Cerebellar cortex (tissue), 1 donor: ENCODE measurements around the gene TAF15.
A peak's percentile ranks its signal among the peaks of the same experiment; 100 is the strongest.

Experiments
- DNase-seq: peaks from one replicate; pipeline ENCODE4 v3.0.0-alpha.2; 2015; ENCODE audit warnings: low spot score

Gene TAF15

DNA sequence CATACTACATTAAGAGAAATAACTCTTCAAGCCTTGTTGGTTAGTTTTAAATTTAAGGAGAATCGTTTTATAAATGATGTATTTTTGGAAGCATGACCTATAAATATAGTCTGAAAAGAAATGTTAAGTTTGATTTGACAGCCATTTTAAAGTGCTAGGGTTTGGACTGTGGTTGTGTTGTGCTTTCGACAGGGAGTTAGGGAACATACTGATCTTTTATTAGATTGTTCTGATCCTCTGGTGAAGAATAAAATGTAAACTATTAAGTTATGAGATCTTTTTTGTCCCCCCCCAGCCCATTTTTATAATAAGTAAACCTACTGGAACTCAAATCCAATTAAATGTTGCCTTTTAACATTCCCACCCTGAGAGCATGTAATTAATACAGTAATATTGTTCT lies 12.0 kb downstream of the TAF15 start:
- DNase-seq: no peak

DNA sequence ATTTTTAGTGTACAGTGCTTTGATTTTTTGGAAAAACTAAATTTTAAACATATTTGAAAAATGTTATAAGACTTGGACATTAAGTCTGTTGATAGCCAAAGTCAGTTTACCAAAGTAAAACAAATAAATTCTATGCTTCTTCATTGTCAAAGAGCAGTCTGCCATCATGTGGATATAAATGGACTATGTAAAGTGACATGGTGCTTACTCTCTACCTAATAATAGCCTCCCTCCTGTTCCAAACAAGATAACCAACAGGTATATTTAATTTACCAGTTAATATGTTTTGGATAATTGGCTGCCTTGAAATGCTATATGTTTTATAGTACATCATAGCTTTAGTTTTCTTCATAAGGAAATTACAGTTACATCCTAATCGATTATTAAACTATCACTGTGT lies 15.9 kb downstream of the TAF15 start:
- no peak for DNase-seq

GRCh38 chr17:35841101-35841500 lies 31.8 kb downstream of the TAF15 start:
- no peak for DNase-seq

- no peak for DNase-seq
These were observed 32.2 kb downstream of the TAF15 start for GRCh38 chr17:35841505-35841904.

DNA sequence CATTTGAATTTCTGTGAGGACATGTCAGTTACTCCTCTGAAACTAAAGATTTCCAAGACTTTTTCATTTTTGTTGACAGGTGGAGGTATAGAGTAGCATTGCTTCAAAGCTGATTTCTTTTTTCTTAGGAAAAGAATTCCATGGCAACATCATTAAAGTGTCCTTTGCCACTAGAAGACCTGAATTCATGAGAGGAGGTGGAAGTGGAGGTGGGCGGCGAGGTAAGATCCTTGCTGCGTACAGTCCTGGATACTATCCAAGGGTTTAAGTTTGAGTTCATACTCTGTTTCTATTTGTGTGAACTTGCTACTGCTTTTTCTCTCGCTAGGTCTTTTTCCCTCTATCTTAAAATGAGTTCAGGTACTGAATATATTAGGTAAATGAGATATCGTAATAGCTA lies 33.0 kb downstream of the TAF15 start:
- DNase-seq: no peak

GRCh38 chr17:35843698-35844097 lies 34.4 kb downstream of the TAF15 start:
- DNase-seq: no peak

DNA sequence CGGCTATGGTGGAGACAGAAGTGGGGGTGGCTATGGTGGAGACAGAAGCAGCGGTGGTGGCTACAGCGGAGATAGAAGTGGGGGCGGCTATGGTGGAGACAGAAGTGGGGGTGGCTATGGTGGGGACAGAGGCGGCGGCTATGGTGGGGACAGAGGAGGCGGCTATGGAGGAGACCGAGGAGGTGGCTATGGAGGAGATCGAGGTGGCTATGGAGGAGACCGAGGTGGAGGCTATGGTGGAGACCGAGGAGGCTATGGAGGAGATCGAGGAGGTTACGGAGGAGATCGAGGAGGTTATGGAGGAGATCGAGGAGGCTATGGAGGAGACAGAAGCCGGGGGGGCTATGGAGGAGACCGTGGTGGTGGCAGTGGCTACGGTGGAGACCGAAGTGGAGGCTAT lies 35.3 kb downstream of the TAF15 start:
- DNase-seq: no peak

DNA sequence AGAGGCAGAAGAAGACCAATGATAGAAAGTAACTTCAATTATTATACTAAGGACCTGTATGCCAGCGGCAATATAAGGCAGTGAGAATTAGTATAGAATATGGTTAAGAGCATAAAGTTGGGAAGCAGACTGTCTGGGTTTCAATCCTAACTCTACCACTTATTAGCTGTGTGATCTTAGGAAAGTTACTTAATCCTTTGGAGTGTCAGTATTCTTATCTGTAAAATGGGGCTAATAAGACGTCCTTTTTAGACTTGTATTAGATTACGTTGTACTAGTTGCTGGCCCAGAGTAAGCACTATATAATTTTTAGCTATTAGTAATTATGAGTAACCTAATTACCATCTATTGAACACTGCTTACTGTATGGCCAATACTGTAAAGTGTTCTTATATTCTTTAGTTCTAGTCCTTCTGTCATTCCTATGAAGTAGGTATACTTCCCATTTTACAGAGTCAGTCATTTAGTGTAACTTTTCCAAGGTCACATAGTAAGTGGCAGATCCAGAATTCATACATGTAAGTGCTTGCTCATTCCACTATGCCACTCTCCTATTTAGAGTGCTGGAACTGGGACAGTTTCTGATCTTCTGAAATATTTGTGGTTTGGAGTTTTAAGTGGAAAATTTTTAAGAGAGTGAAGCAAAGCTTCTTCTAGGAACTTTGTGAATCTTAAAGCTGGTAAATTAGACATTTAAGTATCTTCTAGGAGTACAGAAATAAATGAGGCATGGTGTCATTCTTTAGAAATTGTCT lies 36.9 kb downstream of the TAF15 start:
- DNase-seq: no peak

DNA sequence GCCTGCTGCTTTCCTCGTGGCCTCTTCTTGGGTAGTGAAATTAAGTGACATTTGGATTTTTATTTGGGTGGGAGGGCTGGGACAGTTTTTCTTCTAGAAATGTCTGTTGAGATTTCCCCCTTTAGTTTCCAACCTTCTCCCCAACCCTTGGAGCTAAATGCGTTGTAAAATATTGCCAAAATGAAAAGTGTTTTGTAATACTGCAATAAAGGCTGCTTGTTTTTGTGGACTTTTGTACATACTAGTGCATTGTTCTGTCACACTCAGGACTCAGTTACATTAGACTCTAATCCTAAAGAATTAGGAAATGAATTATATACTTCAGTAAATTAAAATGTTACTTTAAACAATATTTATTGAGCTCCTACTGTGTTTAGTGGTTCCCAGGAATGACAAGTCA lies 37.7 kb downstream of the TAF15 start:
- DNase-seq: no peak

- DNase-seq: no peak
These were observed 38.5 kb downstream of the TAF15 start for GRCh38 chr17:35847633-35848373.

DNA sequence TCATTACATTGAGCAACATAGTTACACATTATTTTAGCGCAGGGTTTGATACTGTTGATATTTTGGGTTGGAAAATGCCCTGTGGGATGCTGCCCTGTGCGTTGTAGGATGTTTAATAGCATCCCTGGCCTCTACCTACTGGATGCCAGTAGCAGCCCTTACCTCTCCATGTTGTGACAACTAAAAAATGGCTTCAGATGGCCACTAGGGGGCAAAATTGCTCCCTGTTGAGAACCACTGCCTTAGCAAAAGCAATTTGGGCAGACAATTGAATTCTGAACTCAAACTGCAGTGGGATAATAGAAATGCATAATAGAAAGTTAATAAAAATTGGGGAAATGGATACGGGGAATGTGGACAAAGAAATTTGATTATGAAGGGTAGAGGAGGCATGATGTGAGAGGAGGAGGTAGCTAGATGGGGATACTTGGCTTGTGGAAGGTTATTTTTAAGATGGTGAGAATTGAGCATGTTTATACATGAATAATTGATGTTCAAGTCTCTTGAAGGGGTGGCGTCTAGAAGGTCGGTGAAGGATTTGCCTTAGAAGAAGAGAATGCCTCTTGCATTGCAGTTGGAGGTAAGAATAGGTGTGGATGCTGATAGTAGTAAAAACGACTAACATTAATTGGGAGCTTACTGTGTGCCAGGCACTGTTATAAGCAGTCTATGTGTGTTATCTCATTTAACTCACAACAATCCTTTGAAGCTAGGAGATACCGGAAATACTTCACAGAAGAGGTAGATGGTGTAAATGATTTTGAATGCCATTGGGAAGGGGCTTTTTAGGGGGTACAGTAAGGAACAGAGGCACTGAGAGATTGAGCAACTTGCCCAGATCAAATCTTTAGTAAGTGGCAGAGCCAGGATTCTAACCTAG lies 40.4 kb downstream of the TAF15 start:
- DNase-seq: peak; percentile 81

DNA sequence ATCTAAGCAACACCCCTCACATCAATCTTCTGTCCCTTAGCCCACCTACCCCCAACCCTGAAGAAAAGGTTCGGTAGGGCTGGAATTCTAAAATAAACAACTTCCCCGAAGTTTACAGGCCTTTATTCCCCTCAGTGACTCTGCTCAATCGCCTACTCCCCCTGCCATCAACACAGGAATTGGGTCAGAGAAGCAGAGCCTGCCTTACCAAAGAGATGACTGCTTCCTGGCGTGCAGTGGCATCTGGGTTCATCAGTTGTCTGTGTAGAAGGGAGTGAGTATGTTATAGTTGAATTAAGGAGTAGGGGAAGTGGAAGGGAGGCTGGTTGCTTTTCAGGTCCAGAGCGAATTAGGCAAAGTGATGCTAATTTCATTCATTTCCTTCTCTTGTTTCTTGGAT lies 46.7 kb downstream of the TAF15 start:
- DNase-seq: no peak

DNA sequence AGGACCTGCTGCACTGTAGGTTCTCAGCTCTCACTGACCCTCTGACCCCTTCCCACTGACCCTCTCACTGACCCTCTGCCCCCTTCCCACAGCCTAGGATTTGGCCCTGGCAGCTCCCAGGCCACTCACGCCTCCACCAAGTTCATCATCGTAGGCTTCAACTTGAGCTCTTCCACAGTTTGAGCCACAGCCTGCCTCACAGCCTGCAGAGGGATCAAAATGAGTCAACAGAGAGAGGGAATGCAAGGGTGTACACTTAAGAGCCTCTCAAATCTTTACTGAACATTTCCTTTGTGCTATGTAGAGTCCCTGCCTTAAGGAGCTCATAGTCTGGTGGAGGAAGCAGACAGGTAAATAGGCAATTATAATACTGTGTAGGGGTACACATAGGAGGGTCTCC lies 47.3 kb downstream of the TAF15 start:
- no peak for DNase-seq

- no peak for DNase-seq
These were observed 55.6 kb downstream of the TAF15 start for GRCh38 chr17:35864853-35865252.

DNA sequence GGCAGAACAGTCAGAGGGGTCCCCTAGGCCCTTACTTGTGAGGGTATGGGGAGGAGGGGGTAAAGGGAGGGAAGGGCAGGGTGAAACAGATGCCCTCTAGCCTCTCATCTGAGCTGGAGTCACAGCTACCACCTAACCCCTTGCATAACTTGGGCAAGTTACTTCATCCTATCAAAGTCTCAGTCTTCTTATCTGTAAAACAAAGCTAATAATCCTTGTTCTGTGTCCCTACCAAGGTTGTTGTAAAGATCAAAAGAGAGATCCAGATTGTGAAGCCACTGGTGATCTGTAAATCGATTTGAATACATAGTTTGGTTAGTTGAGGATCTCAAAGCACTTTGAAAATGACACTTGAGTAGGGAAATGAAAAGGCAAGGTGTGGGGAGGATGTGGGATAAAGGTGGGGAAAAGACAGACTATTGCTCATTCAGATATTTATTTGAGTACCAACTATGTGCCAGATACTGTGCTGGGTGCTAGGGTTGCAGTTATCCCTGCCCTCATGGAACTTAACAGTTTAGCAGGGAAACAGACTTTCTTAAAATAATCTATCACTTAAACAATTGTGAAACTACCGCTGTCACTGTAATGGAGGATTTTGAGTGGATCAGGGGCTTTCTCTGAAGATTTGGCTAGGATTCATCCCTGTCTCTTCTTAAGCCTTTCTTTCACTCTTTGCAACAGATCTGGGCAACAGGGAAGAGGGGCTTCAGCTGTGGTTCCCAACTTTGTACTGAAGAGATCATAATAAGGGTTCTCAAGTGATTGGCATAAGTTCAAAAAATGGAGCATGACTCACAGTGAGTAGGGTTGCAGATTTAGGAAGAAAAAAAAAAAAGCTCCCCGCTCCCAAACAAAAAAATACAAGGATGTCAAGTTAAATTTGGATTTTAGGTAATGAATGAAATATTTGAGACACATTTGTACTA lies 56.4 kb downstream of the TAF15 start:
- no peak for DNase-seq

DNA sequence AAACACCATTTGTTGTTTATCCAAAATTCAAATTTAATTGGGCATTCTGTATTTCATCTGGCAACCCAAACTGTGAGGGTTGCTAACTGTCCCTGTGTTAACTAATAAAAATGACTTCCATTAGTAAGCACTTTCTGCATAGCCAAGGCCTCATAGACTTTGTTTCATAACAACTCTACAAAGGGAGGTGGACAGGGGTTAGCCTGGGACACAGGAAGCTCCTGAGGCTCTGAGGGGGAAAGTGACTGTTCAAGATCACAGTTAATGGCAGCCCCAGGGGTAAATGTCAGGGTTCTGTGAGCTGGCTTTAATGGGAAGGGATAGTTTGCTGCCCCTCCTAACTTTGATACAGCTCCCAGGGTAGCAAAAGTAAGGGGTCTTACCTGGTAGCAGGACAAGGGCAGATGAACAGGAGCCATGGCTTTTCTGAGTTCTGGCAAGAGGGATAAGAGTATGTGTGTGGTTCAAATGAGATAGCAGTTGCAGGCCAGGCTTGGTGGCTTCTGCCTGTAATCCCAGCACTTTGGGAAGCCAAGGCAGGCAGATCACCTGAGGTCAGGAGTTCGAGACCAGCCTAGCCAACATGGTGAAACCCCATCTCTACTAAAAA lies 57.2 kb downstream of the TAF15 start:
- no peak for DNase-seq

GRCh38 chr17:35867574-35867973 lies 58.3 kb downstream of the TAF15 start:
- no peak for DNase-seq

GRCh38 chr17:35868737-35869136 lies 59.5 kb downstream of the TAF15 start, which contains the start of gene HEATR9:
HEATR9 (minus strand) TSS chr17:35868891; CDS start chr17:35868742, 149 bp downstream.
- DNase-seq: no peak

- no peak for DNase-seq
These were observed 61.9 kb downstream of the TAF15 start for GRCh38 chr17:35870906-35871819.
